ENCODE data around the gene NRG3.

DNA sequence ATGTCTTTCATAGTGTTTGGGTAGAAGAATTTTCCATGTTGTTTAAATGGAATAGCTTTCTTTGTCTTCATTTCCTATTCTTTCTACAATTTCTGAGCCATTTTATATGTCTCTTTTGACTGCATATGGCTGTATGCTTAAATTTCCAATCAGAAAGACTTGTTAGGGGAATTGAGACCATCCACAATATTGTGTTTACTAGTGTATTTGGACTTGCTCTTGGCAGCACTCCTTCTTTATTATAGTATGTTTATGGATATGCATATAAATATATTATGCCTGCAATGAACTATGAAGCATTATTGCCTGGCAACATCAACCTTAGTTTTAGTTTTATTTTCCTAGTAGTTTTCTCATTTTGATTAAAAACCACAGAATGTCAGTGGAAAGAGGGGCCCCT lies 92.7 kb downstream of the NRG3 start:
- no peak for TF ChIP-seq BACH2 (CRISPR knock-in tag; IDR thresholded peaks at IDR 0.05; ENCODE audit: borderline replicate concordance)
- TF ChIP-seq, protein P1, sequence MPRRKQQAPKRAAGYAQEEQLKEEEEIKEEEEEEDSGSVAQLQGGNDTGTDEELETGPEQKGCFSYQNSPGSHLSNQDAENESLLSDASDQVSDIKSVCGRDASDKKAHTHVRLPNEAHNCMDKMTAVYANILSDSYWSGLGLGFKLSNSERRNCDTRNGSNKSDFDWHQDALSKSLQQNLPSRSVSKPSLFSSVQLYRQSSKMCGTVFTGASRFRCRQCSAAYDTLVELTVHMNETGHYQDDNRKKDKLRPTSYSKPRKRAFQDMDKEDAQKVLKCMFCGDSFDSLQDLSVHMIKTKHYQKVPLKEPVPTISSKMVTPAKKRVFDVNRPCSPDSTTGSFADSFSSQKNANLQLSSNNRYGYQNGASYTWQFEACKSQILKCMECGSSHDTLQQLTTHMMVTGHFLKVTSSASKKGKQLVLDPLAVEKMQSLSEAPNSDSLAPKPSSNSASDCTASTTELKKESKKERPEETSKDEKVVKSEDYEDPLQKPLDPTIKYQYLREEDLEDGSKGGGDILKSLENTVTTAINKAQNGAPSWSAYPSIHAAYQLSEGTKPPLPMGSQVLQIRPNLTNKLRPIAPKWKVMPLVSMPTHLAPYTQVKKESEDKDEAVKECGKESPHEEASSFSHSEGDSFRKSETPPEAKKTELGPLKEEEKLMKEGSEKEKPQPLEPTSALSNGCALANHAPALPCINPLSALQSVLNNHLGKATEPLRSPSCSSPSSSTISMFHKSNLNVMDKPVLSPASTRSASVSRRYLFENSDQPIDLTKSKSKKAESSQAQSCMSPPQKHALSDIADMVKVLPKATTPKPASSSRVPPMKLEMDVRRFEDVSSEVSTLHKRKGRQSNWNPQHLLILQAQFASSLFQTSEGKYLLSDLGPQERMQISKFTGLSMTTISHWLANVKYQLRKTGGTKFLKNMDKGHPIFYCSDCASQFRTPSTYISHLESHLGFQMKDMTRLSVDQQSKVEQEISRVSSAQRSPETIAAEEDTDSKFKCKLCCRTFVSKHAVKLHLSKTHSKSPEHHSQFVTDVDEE (CRISPR knock-in tag; IDR thresholded peaks at IDR 0.05), result no peak
- no peak for TF ChIP-seq ZNF565 (CRISPR knock-in tag; conservative IDR thresholded peaks at IDR 0.05; ENCODE audit: low read depth)
- no peak for TF ChIP-seq ZC3H10 (CRISPR knock-in tag; IDR thresholded peaks at IDR 0.05)
- TF ChIP-seq, protein P2, sequence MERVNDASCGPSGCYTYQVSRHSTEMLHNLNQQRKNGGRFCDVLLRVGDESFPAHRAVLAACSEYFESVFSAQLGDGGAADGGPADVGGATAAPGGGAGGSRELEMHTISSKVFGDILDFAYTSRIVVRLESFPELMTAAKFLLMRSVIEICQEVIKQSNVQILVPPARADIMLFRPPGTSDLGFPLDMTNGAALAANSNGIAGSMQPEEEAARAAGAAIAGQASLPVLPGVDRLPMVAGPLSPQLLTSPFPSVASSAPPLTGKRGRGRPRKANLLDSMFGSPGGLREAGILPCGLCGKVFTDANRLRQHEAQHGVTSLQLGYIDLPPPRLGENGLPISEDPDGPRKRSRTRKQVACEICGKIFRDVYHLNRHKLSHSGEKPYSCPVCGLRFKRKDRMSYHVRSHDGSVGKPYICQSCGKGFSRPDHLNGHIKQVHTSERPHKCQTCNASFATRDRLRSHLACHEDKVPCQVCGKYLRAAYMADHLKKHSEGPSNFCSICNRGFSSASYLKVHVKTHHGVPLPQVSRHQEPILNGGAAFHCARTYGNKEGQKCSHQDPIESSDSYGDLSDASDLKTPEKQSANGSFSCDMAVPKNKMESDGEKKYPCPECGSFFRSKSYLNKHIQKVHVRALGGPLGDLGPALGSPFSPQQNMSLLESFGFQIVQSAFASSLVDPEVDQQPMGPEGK (CRISPR knock-in tag; IDR thresholded peaks at IDR 0.05; ENCODE audit: borderline replicate concordance), result no peak
- no peak for TF ChIP-seq PPARA (CRISPR knock-in tag; IDR thresholded peaks at IDR 0.05; ENCODE audit: borderline replicate concordance)
- no peak for TF ChIP-seq ESRRG (CRISPR knock-in tag; IDR thresholded peaks at IDR 0.05)
- TF ChIP-seq GLIS3 (CRISPR knock-in tag; IDR thresholded peaks at IDR 0.05), result no peak
- no peak for TF ChIP-seq OSR1 (CRISPR knock-in tag; IDR thresholded peaks at IDR 0.05)
- TF ChIP-seq ZFP3 (CRISPR knock-in tag; IDR thresholded peaks at IDR 0.05), result no peak
- TF ChIP-seq, protein P3, sequence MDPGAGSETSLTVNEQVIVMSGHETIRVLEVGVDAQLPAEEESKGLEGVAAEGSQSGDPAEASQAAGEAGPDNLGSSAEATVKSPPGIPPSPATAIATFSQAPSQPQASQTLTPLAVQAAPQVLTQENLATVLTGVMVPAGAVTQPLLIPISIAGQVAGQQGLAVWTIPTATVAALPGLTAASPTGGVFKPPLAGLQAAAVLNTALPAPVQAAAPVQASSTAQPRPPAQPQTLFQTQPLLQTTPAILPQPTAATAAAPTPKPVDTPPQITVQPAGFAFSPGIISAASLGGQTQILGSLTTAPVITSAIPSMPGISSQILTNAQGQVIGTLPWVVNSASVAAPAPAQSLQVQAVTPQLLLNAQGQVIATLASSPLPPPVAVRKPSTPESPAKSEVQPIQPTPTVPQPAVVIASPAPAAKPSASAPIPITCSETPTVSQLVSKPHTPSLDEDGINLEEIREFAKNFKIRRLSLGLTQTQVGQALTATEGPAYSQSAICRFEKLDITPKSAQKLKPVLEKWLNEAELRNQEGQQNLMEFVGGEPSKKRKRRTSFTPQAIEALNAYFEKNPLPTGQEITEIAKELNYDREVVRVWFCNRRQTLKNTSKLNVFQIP (CRISPR knock-in tag; IDR thresholded peaks at IDR 0.05; ENCODE audit: borderline replicate concordance, low read depth), result no peak
- TF ChIP-seq ARNTL (CRISPR knock-in tag; IDR thresholded peaks at IDR 0.05; ENCODE audit: borderline replicate concordance, low read depth), result no peak
- TF ChIP-seq CSDC2 (CRISPR knock-in tag; IDR thresholded peaks at IDR 0.05), result no peak
- TF ChIP-seq ZNF70 (CRISPR knock-in tag; IDR thresholded peaks at IDR 0.05), result no peak
